Ishikawa (cell line): ENCODE measurements around the gene CLSTN2.

Source experiments
- CEBPB ChIP-seq: IDR thresholded peaks from 2 replicates; pipeline ENCODE4 v1.6.1; 2012
- CREB1 ChIP-seq: IDR thresholded peaks from 2 replicates; pipeline ENCODE4 v1.6.1; 2012; ENCODE audit warnings: low read depth
- EGR1 ChIP-seq: IDR thresholded peaks from 2 replicates; pipeline ENCODE4 v1.6.1; 2012
- EP300 ChIP-seq: IDR thresholded peaks from 2 replicates; pipeline ENCODE4 v1.6.1; 2012; ENCODE audit warnings: borderline replicate concordance
- FOXM1 ChIP-seq: IDR thresholded peaks from 2 replicates; pipeline ENCODE4 v1.6.1; 2012; ENCODE audit warnings: low read depth, borderline replicate concordance
- NFIC ChIP-seq: IDR thresholded peaks from 2 replicates; pipeline ENCODE4 v1.6.1; 2012
- RAD21 ChIP-seq: IDR thresholded peaks from 2 replicates; pipeline ENCODE4 v1.6.1; 2012; ENCODE audit warnings: low read depth
- TAF1 ChIP-seq: IDR thresholded peaks from 2 replicates; pipeline ENCODE4 v1.6.1; 2012; ENCODE audit warnings: low read depth, mild to moderate bottlenecking
- TCF12 ChIP-seq: IDR thresholded peaks from 2 replicates; pipeline ENCODE4 v1.6.1; 2012; ENCODE audit warnings: low read depth
- TEAD4 ChIP-seq: IDR thresholded peaks from 2 replicates; pipeline ENCODE4 v1.6.1; 2012
- YY1 ChIP-seq: IDR thresholded peaks from 2 replicates; pipeline ENCODE4 v1.6.1; 2012; ENCODE audit warnings: low read depth
- ZBTB7A ChIP-seq: IDR thresholded peaks from 2 replicates; pipeline ENCODE4 v1.6.1; 2012; ENCODE audit warnings: low read depth
- TF ChIP-seq, protein P1 (sequence below): IDR thresholded peaks from 2 replicates; pipeline ENCODE4 v1.6.1; 2012
- TF ChIP-seq, protein P2 (sequence below): IDR thresholded peaks from 2 replicates; pipeline ENCODE4 v1.6.1; 2012
- TF ChIP-seq, protein P3 (sequence below): IDR thresholded peaks from 2 replicates; pipeline ENCODE4 v1.6.1; 2012; ENCODE audit warnings: low read depth, mild to moderate bottlenecking

The CLSTN2 gene

DNA sequence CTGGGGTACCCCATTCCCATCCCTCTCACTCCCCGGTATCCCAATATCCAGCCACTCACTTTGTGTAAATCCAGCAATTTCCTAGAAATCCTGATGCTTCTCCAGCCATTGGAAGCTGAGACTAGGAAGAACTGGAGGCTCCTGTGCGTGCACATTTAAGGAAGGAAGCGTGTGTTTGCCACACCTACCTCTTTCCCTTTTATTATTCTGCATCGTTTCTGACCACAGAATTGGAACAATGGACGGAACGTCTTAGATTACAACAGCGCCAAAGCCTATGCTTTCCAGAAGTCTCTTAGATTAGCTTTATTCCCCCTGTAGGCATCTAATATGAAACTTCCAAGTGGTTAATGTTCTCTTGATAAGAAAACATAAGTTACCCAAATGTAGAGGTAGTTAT is 508.1 kb downstream of the CLSTN2 start:
- TF ChIP-seq ZBTB7A (no peak), EP300 (no peak), TEAD4 (no peak), YY1 (no peak), EGR1 (no peak), CEBPB (no peak), TAF1 (no peak)
- TF ChIP-seq, protein P1, sequence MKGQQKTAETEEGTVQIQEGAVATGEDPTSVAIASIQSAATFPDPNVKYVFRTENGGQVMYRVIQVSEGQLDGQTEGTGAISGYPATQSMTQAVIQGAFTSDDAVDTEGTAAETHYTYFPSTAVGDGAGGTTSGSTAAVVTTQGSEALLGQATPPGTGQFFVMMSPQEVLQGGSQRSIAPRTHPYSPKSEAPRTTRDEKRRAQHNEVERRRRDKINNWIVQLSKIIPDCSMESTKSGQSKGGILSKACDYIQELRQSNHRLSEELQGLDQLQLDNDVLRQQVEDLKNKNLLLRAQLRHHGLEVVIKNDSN: no peak

DNA sequence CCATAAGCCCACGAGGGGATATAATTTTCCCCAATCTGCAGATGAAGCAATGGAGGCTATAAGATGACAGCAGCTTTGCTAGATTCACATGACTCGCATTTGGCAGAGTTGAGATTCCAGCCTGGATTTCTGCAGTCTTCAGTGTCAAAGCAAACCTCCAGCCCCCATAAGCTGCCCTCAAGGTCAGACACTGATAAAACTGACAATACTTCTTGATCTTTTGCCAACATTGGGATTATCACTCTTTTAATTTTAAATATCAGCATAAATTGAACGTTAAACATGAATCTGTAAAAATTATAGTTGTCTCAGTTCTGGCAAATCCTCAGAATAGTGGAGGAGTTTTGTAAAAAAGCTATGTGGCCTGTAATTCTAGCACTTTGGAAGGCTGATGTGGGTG is 508.8 kb downstream of the CLSTN2 start:
- TF ChIP-seq, protein P2, sequence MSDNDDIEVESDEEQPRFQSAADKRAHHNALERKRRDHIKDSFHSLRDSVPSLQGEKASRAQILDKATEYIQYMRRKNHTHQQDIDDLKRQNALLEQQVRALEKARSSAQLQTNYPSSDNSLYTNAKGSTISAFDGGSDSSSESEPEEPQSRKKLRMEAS: no peak
- TF ChIP-seq TCF12: no peak
- TF ChIP-seq TEAD4: no peak
- TF ChIP-seq EGR1: no peak
- no peak for TF ChIP-seq YY1
- TF ChIP-seq EP300: no peak

DNA sequence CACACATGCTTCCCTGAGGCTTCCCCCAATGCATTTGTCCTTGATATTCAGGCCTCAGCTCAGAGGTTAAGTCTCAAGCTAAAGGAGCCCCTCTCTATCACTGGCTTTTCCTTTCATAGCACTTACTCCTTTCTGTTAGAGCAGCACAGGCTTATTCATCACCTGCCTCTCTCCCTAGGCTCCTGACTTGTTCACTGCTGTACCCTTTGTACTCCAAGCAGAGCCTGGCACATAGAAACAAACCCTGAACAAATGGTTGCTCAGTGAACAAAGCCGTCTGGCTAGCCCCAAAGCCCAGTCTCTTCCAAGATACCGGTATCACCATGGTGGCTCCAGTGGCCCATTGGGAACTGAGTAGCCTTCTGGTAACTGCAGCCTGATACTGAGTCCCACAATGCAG is 511.7 kb downstream of the CLSTN2 start:
- no peak for TF ChIP-seq ZBTB7A
- no peak for TF ChIP-seq TEAD4
- TF ChIP-seq, protein P3, sequence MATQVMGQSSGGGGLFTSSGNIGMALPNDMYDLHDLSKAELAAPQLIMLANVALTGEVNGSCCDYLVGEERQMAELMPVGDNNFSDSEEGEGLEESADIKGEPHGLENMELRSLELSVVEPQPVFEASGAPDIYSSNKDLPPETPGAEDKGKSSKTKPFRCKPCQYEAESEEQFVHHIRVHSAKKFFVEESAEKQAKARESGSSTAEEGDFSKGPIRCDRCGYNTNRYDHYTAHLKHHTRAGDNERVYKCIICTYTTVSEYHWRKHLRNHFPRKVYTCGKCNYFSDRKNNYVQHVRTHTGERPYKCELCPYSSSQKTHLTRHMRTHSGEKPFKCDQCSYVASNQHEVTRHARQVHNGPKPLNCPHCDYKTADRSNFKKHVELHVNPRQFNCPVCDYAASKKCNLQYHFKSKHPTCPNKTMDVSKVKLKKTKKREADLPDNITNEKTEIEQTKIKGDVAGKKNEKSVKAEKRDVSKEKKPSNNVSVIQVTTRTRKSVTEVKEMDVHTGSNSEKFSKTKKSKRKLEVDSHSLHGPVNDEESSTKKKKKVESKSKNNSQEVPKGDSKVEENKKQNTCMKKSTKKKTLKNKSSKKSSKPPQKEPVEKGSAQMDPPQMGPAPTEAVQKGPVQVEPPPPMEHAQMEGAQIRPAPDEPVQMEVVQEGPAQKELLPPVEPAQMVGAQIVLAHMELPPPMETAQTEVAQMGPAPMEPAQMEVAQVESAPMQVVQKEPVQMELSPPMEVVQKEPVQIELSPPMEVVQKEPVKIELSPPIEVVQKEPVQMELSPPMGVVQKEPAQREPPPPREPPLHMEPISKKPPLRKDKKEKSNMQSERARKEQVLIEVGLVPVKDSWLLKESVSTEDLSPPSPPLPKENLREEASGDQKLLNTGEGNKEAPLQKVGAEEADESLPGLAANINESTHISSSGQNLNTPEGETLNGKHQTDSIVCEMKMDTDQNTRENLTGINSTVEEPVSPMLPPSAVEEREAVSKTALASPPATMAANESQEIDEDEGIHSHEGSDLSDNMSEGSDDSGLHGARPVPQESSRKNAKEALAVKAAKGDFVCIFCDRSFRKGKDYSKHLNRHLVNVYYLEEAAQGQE: no peak
- TF ChIP-seq EP300: no peak
- no peak for TF ChIP-seq FOXM1
- no peak for TF ChIP-seq EGR1
- no peak for TF ChIP-seq RAD21
- TF ChIP-seq CEBPB: no peak
- TF ChIP-seq, protein P1: no peak
- TF ChIP-seq TAF1: no peak
- TF ChIP-seq CREB1: no peak
- TF ChIP-seq TCF12: no peak
- no peak for TF ChIP-seq NFIC
- no peak for TF ChIP-seq YY1
- TF ChIP-seq, protein P2: no peak

DNA sequence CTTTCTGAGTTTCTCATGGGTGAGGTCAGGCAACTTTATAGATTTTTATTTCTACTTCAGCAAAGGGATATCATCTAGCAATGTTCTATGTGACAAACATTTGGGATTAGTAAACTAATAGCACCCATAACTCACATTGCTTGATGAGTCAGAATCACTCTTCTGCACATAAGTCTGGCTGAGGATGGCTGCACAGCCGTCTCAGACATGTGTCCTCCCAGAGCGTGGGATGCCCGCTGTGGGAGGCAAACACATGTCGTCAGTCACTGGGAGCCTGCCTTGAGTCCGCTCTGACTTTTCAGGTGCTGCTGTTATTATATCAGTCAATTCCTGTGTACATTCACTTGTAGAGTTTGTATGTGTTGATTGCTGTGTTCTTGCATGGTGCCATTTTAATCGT is 512.2 kb downstream of the CLSTN2 start:
- TF ChIP-seq FOXM1 (no peak), NFIC (no peak), ZBTB7A (no peak), TCF12 (no peak), CEBPB (no peak), EP300 (no peak), TEAD4 (no peak), RAD21 (no peak), CREB1 (no peak)
- TF ChIP-seq, protein P1: no peak
- TF ChIP-seq, protein P2: no peak
- TF ChIP-seq, protein P3: no peak

DNA sequence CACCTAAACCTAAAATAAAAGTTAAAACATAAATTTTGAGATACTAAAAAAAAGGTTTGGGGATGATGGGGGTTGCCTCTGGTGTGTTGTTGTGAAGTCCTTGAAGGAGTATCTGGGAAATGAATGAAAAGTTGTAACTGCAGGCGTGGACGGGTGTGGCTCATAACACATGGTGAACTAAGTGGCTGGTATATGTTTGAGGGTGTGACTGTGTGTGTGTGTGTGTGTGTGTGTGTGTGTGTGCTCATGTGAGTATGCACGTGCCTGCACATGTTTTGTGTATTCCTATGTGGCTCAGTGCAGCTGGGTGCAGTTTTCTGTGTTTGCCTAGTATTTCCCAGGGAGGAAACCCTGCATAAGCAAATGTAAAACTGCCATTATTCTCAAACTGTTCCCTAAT is 513.0 kb downstream of the CLSTN2 start:
- TF ChIP-seq FOXM1: no peak
- no peak for TF ChIP-seq CREB1
- TF ChIP-seq, protein P1: no peak
- no peak for TF ChIP-seq TEAD4
- no peak for TF ChIP-seq RAD21
- TF ChIP-seq EP300: no peak
- no peak for TF ChIP-seq YY1
- no peak for TF ChIP-seq NFIC
- TF ChIP-seq ZBTB7A: no peak
- no peak for TF ChIP-seq EGR1
- no peak for TF ChIP-seq TAF1
- no peak for TF ChIP-seq TCF12
- TF ChIP-seq, protein P2: no peak
- TF ChIP-seq, protein P3: no peak
